Muscle layer of duodenum (tissue), 2 donors: Measurements from ENCODE around the gene FRMD3.
A peak's percentile ranks its signal among the peaks of the same experiment; 100 is the strongest.

Source experiments
- H3K27ac ChIP-seq: one replicate; pipeline ENCODE4 v1.7.0; 2013; ENCODE audit warnings: mild to moderate bottlenecking, low read length
- H3K27me3 ChIP-seq: one replicate; pipeline ENCODE4 v1.7.0; 2013; ENCODE audit warnings: low read depth, mild to moderate bottlenecking, control low read depth, low read length
- H3K36me3 ChIP-seq, 2 donors: one replicate each; pipeline ENCODE4 v1.7.0; 2013; ENCODE audit warnings: low read length in 2 of 2, control low read depth in 1 of 2, mild to moderate bottlenecking in 1 of 2; ENCODE audit not compliant: insufficient read depth in 2 of 2, control insufficient read depth in 1 of 2
- H3K4me1 ChIP-seq, 2 donors: one replicate each; pipeline ENCODE4 v1.7.0; 2013; ENCODE audit warnings: low read length in 2 of 2, mild to moderate bottlenecking in 2 of 2, control low read depth in 1 of 2, moderate library complexity in 1 of 2; ENCODE audit not compliant: insufficient read depth in 2 of 2, control insufficient read depth in 1 of 2
- H3K4me3 ChIP-seq, 2 donors: one replicate each; pipeline ENCODE4 v1.7.0; 2013; ENCODE audit warnings: low read length in 2 of 2, low read depth in 1 of 2, mild to moderate bottlenecking in 1 of 2
- H3K9me3 ChIP-seq, 2 donors: one replicate each; pipeline ENCODE4 v1.7.0; 2013; ENCODE audit warnings: low read length in 2 of 2, control low read depth in 1 of 2, mild to moderate bottlenecking in 1 of 2; ENCODE audit not compliant: control insufficient read depth in 1 of 2
- donor health status: healthy.

Gene FRMD3

GRCh38 chr9:83538172-83538889 lies at the start of gene FRMD3:
TSS of gene FRMD3 (minus strand) at chr9:83538401. CDS start at chr9:83538231, 170 bp downstream.
- H3K27ac ChIP-seq, result no peak within 1 kb of the TSS
- no peaks in the 10 kb centered on the region for H3K36me3 ChIP-seq
- H3K9me3 ChIP-seq, result no peaks in the 10 kb centered on the region
- peaks cover 7% of the 10 kb centered on the region for H3K27me3 ChIP-seq
- peaks cover 0 to 18% of the 10 kb centered on the region in 2 donors for H3K4me1 ChIP-seq
- peak within 1 kb of the TSS; percentile 49 to 84 for H3K4me3 ChIP-seq

GRCh38 chr9:83584995-83585394 lies 46.8 kb upstream of the FRMD3 start:
- Histone ChIP-seq H3K36me3 (no peaks in the 10 kb centered on the region), H3K4me1 (no peaks in the 10 kb centered on the region), H3K9me3 (no peaks in the 10 kb centered on the region), H3K4me3 (no peak overlapping the region), H3K27ac (no peak overlapping the region), H3K27me3 (no peaks in the 10 kb centered on the region)

- H3K36me3 ChIP-seq, result no peaks in the 10 kb centered on the region
- no peak overlapping the region for H3K27ac ChIP-seq
- H3K4me3 ChIP-seq, result no peak overlapping the region
- H3K27me3 ChIP-seq, result no peaks in the 10 kb centered on the region
- peaks cover 0 to 10% of the 10 kb centered on the region in 2 donors for H3K9me3 ChIP-seq
- H3K4me1 ChIP-seq, result no peaks in the 10 kb centered on the region
Observed at GRCh38 chr9:83583151-83584014, 45.2 kb upstream of the FRMD3 start.

GRCh38 chr9:83582029-83582428 lies 43.8 kb upstream of the FRMD3 start:
- Histone ChIP-seq H3K36me3 (no peaks in the 10 kb centered on the region), H3K9me3 (peaks cover 0 to 15% of the 10 kb centered on the region in 2 donors), H3K4me3 (no peak overlapping the region), H3K27me3 (no peaks in the 10 kb centered on the region), H3K27ac (no peak overlapping the region), H3K4me1 (no peaks in the 10 kb centered on the region)

- Histone ChIP-seq H3K4me3 (no peak overlapping the region), H3K27me3 (no peaks in the 10 kb centered on the region), H3K4me1 (peaks cover 0 to 1% of the 10 kb centered on the region in 2 donors), H3K9me3 (peaks cover 0 to 14% of the 10 kb centered on the region in 2 donors), H3K27ac (no peak overlapping the region), H3K36me3 (no peaks in the 10 kb centered on the region)
Observed at GRCh38 chr9:83574482-83574881, 36.3 kb upstream of the FRMD3 start.

GRCh38 chr9:83572524-83572923 lies 34.3 kb upstream of the FRMD3 start:
- H3K36me3 ChIP-seq, result no peaks in the 10 kb centered on the region
- H3K9me3 ChIP-seq, result no peaks in the 10 kb centered on the region
- no peaks in the 10 kb centered on the region for H3K27me3 ChIP-seq
- no peak overlapping the region for H3K27ac ChIP-seq
- peak overlapping the region in 1 of 2 donors; percentile 11 for H3K4me3 ChIP-seq
- peaks cover 0 to 5% of the 10 kb centered on the region in 2 donors for H3K4me1 ChIP-seq

- Histone ChIP-seq H3K27me3 (no peaks in the 10 kb centered on the region), H3K4me3 (no peak overlapping the region), H3K27ac (no peak overlapping the region), H3K9me3 (no peaks in the 10 kb centered on the region), H3K4me1 (peaks cover 0 to 5% of the 10 kb centered on the region in 2 donors), H3K36me3 (no peaks in the 10 kb centered on the region)
Observed at GRCh38 chr9:83570359-83570758, 32.2 kb upstream of the FRMD3 start.

- Histone ChIP-seq H3K4me3 (no peak overlapping the region), H3K27me3 (no peaks in the 10 kb centered on the region), H3K9me3 (no peaks in the 10 kb centered on the region), H3K4me1 (peaks cover 0 to 5% of the 10 kb centered on the region in 2 donors), H3K27ac (no peak overlapping the region), H3K36me3 (no peaks in the 10 kb centered on the region)
Observed at GRCh38 chr9:83569326-83569725, 31.1 kb upstream of the FRMD3 start.

- Histone ChIP-seq H3K36me3 (no peaks in the 10 kb centered on the region), H3K27me3 (no peaks in the 10 kb centered on the region), H3K27ac (no peak overlapping the region), H3K9me3 (no peaks in the 10 kb centered on the region), H3K4me1 (no peaks in the 10 kb centered on the region), H3K4me3 (no peak overlapping the region)
Observed at GRCh38 chr9:83563360-83563759, 25.2 kb upstream of the FRMD3 start.

- Histone ChIP-seq H3K27ac (no peak overlapping the region), H3K4me3 (no peak overlapping the region), H3K36me3 (no peaks in the 10 kb centered on the region), H3K4me1 (no peaks in the 10 kb centered on the region), H3K9me3 (no peaks in the 10 kb centered on the region), H3K27me3 (no peaks in the 10 kb centered on the region)
Observed at GRCh38 chr9:83560169-83560826, 22.1 kb upstream of the FRMD3 start.

GRCh38 chr9:83557771-83558170 lies 19.6 kb upstream of the FRMD3 start:
- H3K4me1 ChIP-seq, result no peaks in the 10 kb centered on the region
- no peaks in the 10 kb centered on the region for H3K27me3 ChIP-seq
- peaks cover 0 to 2% of the 10 kb centered on the region in 2 donors for H3K9me3 ChIP-seq

More at GRCh38 chr9:83557771-83558170, 19.6 kb upstream of the FRMD3 start:
- no peak overlapping the region for H3K4me3 ChIP-seq
- H3K27ac ChIP-seq, result no peak overlapping the region
- H3K36me3 ChIP-seq, result no peaks in the 10 kb centered on the region
